NCI-H2196 treated with DMSO at 0.1 percent for 48 hours (cell line): ENCODE results near the gene DHFR.
"Not testable (repeated sequence)": the region's sequence is repeated elsewhere in the genome, so short reads cannot be mapped to it uniquely, and the experiment has no call there.

ENCODE experiments used
- DNase-seq: peaks from one replicate; lab custom pipeline; 2025; ENCODE audit not compliant: unreplicated experiment; lab: John Stamatoyannopoulos, UW

Gene DHFR

GRCh38 chr5:80600943-80601693 lies 53.7 kb downstream of the DHFR start:
- no peak for DNase-seq

- DNase-seq = no peak
These were observed 57.3 kb downstream of the DHFR start for GRCh38 chr5:80597500-80597899.

- DNase-seq = no peak
These were observed 60.0 kb downstream of the DHFR start for GRCh38 chr5:80594810-80595209.

- no peak for DNase-seq
These were observed 62.0 kb downstream of the DHFR start for GRCh38 chr5:80592761-80593160.

GRCh38 chr5:80592105-80592504 lies 62.7 kb downstream of the DHFR start:
- DNase-seq = no peak

- DNase-seq = no peak
These were observed 63.4 kb downstream of the DHFR start for GRCh38 chr5:80591352-80591751.

- no peak for DNase-seq
These were observed 64.0 kb downstream of the DHFR start for GRCh38 chr5:80590766-80591165.

GRCh38 chr5:80588858-80589540 lies 65.8 kb downstream of the DHFR start:
- no peak for DNase-seq

GRCh38 chr5:80584770-80585169 lies 70.0 kb downstream of the DHFR start:
- no peak for DNase-seq

- DNase-seq = not testable (repeated sequence)
These were observed 74.5 kb downstream of the DHFR start for GRCh38 chr5:80580291-80580690.

- no peak for DNase-seq
These were observed 75.7 kb downstream of the DHFR start for GRCh38 chr5:80579050-80579449.

GRCh38 chr5:80577707-80578106 lies 77.1 kb downstream of the DHFR start:
- no peak for DNase-seq

- DNase-seq = no peak
These were observed 78.4 kb downstream of the DHFR start for GRCh38 chr5:80576383-80576782.
